HG03139 (cell line): Measurements from ENCODE around the gene OR10J5.
"Not testable (repeated sequence)": the region's sequence is repeated elsewhere in the genome, so short reads cannot be mapped to it uniquely, and the experiment has no call there.

Experiments
- ATAC-seq: cut with Tn5 transposase; IDR thresholded peaks from one replicate; pipeline ENCODE4 v1.9.1; 2021; ENCODE audit not compliant: unreplicated experiment

Gene OR10J5, protein sequence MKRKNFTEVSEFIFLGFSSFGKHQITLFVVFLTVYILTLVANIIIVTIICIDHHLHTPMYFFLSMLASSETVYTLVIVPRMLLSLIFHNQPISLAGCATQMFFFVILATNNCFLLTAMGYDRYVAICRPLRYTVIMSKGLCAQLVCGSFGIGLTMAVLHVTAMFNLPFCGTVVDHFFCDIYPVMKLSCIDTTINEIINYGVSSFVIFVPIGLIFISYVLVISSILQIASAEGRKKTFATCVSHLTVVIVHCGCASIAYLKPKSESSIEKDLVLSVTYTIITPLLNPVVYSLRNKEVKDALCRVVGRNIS

GRCh38 chr1:159535907-159536306 is at the start of gene OR10J5:
OR10J5 (minus strand) TSS chr1:159536007; CDS start chr1:159536007, 0 bp downstream.
- no peak for ATAC-seq

- ATAC-seq, result no peak
Observed at GRCh38 chr1:159584536-159584935, 48.7 kb upstream of the OR10J5 start.

- ATAC-seq, result no peak
Observed at GRCh38 chr1:159581422-159581821, 45.6 kb upstream of the OR10J5 start.

GRCh38 chr1:159580340-159580739 is 44.5 kb upstream of the OR10J5 start:
- ATAC-seq, result no peak

DNA sequence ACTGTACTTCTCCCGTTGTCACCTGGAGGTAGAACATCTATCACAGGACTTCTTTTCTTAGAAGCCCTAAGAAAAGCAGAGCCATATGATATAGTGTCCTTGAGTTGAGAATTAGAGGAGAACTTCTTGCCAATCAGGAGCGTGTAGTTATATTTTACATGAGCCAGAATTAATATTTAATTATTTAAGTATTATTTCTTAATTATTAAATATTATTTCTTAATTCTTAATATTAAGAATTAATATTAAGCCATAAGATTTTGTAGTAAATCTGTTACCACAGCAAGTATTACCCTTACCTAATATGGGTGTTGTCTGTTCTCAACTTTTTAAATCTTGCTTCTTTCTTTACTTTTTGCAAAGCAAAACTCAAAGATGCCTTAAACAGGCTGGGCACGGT is 41.6 kb upstream of the OR10J5 start:
- no peak for ATAC-seq

GRCh38 chr1:159562680-159563079 is 26.9 kb upstream of the OR10J5 start:
- no peak for ATAC-seq

- ATAC-seq, result no peak
Observed at GRCh38 chr1:159561497-159561896, 25.7 kb upstream of the OR10J5 start.

DNA sequence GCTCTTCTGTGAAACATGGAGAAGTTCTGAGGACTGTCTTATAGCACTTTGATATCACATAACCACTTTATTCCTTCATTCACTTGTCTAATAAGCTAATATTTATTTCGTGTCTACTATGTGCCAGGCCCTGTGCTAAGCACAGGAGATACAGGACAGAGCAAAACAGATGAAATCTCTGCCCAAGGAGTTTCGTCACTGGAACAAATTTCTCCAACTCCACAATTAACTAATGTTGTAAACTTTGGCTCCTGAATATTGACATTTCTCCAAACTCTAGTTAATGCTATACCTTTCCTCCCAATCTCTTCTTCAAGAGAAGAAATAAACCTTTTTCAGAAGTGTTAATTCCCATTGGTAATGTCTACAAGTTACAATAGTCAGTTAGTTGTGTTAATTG is 24.8 kb upstream of the OR10J5 start:
- no peak for ATAC-seq

DNA sequence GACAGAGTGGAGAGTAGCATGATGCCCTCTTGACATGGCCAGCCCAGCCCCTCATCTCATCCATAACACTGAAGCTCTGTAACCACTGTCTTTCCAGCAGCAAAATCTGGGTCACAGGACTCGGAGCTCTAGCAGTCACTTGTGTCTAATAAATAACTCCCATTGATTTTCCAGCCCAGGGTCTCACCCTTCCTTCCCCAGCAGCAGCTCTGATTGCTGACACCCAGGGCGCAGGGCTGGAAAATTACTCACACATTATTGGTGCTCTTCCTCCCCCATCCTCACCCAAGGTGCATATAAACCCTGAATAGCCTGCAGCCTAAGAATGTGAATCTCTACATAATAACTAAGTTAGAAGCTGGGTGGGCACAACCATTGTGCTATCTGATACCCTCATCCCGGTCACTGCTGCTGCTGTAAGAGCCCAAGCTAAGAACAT is 21.1 kb upstream of the OR10J5 start:
- ATAC-seq, result no peak

GRCh38 chr1:159554696-159555095 is 18.9 kb upstream of the OR10J5 start:
- no peak for ATAC-seq

DNA sequence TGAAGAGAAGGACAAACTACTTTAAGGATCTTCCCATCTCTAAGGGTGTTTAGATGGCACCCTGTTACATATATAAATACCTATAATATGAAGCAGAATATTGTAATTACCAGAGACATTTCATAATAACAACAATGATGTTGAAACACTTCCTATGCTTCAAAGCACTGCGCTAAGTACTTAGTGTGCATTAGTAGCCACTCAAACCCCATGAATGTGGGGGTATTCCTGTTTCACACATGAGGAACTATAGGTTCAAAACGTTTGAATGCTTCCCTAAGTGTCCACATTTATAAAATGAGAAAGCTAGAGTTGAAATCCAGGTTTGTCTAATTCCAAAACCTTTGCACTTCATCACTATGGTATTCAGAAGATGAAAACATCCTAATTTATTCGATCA is 18.5 kb upstream of the OR10J5 start:
- ATAC-seq, result no peak

- no peak for ATAC-seq
Observed at GRCh38 chr1:159548126-159548525, 12.3 kb upstream of the OR10J5 start.

- ATAC-seq, result no peak
Observed at GRCh38 chr1:159532922-159533321, 2.9 kb downstream of the OR10J5 start.

DNA sequence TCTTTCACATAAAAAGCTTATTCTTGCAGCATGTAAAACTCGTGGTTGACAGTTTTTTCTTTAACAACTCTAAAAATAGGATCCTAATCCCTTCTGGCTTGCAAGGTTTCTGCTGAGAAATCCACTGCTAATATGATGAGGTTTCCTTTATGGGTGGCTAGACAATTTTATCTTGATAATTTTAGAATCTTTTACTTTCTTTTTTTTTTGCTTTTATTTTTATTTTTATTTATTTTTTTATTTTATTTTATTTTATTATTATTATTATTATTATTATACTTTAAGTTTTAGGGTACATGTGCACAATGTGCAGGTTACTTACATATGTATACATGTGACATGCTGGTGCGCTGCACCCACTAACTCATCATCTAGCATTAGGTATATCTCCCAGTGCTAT is 11.0 kb downstream of the OR10J5 start:
- ATAC-seq, result not testable (repeated sequence)

DNA sequence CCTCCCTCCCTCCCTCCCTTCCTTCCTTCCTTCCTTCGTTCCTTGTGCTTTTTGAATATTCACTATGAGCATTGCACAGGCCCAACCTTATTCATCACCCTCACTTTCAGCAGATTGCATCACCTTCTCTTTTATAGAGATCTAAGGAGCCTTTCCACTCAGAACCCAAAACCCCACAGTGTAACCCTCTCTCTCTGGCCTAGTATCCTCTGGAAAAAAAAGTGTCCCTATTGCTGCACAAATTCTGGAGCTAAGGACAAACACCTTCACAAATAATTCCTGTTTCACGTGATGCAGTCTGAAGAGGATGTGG is 25.6 kb downstream of the OR10J5 start:
- no peak for ATAC-seq

GRCh38 chr1:159509440-159510228 is 26.2 kb downstream of the OR10J5 start:
- ATAC-seq, result no peak

- ATAC-seq, result no peak
Observed at GRCh38 chr1:159508951-159509350, 26.9 kb downstream of the OR10J5 start.

- ATAC-seq, result no peak
Observed at GRCh38 chr1:159505676-159506075, 30.1 kb downstream of the OR10J5 start.

DNA sequence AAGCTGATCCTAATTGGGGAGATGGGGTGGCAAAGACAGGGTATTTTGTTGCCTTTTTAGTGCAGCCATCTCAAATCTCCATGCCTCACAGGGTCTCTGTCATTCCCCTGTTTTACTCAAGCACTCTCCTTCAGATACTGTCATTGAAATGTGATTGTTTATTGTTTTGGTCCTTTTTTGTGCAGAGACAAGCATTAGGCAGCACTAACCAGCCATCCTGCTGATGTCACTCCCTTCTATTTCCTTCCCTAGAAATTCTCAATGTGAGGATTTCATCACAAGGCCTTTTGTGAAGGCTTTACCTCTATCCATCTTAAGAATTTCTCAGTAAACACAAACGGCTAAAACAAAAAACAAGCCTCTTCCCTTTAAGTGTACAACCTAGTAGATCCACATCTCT is 34.7 kb downstream of the OR10J5 start:
- no peak for ATAC-seq

DNA sequence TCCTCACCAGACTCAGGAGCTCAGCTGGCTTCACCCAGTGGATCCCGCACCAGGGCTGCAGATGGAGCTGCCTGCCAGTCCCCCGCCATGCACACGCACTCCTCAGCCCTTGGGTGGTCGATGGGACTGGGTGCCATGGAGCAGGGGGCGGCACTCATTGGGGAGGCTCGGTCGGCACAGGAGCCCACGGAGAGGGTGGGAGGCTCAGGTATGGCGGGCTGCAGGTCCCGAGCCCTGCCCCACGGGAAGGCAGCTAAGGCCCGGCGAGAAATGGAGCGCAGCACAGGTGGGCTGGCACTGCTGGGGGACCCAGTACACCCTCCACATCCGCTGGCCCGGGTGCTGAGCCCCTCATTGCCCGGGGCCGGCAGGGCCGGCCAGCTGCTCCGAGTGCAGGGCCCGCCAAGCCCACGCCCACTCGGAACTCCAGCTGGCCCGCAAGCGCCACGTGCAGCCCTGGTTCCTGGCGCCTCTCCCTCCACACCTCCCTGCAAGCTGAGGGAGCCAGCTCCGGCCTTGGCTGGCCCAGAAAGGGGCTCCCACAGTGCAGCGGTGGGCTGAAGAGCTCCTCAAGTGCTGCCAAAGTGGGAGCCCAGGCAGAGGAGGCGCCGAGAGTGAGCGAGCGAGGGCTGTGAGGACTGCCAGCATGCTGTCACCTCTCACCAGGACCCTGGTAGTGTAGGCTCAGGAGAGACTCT is 41.1 kb downstream of the OR10J5 start:
- not testable (repeated sequence) for ATAC-seq

GRCh38 chr1:159493354-159493753 is 42.5 kb downstream of the OR10J5 start:
- no peak for ATAC-seq
